Ureter (tissue), 1 donor: ENCODE measurements around the gene KLHDC3. TPM values are rescaled to one million over a fixed set of nuclear protein-coding genes. Genes with fewer than 3 reads are reported as not detected.
"Not testable (repeated sequence)": the region's sequence is repeated elsewhere in the genome, so short reads cannot be mapped to it uniquely, and the experiment has no call there.

Source experiments
- DNase-seq: peaks from one replicate; pipeline ENCODE4 v3.0.0-alpha.2; 2020; ENCODE audit warnings: low spot score
- total RNA-seq: library from RNA; stranded (reverse); gene quantifications from one replicate; pipeline ENCODE4 v1.2.4, GENCODE V29; 2023
- donor health status: DM: yes; HTN: yes; CAD: no.

Gene KLHDC3
- total RNA-seq, 1 donor from 2014 or later: 40.3 TPM

DNA sequence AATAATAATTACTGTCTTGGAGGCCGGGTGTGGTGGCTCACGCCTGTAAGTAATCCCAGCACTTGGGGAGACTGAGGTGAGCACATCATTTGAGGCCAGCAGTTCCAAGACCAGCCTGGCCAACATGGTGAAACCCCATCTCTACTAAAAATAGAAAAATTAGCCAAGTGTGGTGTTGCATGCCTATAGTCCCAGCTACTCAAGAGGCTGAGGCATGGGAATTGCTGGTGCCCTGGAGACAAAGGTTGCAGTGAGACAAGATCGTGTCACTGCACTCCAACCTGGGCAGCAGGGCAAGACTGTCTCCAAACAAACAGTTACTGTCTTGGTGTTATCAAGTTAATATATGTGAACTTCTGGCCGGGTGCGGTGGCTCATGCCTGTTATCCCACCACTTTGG lies 12.3 kb downstream of the KLHDC3 start:
- no peak for DNase-seq

- DNase-seq: no peak
Observed at GRCh38 chr6:43029120-43029519, 15.1 kb downstream of the KLHDC3 start.

DNA sequence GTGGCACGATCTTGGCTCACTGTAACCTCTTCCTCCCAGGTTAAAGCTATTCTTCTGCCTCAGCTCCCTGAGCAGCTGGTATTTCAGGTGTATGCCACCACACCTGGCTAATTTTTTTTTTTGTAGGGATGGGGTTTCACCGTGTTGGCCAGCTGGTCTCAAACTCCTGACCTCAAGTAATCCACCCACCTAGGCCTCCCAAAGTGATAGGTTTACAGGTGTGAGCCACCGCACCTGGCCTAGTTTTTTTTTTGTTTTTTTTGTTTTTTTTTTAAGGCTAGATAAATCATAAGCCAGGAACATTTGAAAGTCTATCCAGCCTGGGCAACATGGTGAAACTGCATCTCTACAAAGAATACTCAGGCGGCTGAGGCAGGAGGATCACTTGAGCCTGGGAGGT lies 18.3 kb downstream of the KLHDC3 start:
- no peak for DNase-seq

DNA sequence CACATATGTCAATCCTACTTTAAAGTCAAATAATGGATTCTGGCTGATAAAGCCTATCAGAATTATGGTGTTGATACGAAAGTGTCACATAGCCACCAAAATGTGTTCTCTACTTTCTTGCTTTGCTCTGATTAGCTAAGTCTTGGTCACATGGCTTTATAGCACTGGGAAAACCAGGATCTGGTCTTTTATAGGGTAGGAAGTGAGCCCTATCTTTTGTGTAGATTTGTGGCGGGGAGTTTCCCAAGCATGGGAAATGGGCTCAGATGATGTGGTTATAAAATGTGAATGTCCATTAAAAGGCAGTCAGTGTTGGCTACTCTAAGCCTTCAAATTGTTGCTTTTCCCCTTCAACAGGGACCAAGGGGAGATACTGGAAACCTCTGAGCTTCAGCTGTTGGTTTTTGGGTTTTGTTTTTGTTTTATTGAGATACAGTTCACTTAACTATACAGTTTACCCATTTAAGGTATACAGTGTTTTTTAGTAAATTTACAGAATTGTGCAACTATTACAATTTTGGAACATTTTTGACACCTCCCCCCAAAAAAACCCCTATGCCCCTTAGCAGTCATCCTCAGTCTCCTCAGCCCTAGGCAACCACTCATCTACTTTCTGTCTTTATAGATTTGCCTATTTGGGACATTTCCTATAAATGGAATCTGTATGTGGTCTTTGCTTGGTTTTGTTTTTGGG lies 19.6 kb downstream of the KLHDC3 start:
- DNase-seq: no peak

- DNase-seq: no peak
Observed at GRCh38 chr6:43034190-43034525, 20.1 kb downstream of the KLHDC3 start.

DNA sequence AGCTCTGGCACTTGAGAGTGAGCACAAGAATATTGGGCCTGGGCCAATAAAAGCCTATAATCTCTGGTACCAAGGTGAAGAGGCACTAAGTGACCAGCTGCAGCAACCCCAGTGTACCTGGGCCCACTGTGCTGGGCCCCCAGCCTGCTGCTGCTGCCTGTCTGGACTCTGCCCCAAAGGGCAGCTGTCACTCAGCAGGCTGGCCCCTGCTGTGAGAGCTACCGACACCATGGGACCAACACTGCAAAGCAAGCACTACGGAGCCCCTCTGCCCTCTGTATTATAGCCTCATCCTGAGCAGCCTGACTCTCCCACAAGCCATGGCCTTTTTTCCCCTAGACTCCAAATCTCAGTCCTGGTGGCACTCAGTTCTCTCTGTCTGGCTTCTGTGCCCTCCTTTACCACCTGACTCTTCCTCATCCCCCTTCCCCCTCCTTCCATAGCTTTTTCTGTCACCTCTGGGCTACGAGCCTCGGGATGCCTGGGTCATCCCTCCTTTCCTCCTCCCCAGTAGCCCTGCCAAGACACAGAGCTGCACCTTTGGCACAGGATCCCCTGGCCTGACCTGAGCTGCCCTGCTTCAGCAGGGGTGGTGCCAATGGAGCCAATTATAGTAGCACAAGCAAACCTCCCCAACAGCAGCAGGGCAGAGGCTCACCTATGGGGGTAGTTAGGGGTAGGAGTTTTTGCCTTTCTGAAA lies 21.6 kb downstream of the KLHDC3 start:
- no peak for DNase-seq

DNA sequence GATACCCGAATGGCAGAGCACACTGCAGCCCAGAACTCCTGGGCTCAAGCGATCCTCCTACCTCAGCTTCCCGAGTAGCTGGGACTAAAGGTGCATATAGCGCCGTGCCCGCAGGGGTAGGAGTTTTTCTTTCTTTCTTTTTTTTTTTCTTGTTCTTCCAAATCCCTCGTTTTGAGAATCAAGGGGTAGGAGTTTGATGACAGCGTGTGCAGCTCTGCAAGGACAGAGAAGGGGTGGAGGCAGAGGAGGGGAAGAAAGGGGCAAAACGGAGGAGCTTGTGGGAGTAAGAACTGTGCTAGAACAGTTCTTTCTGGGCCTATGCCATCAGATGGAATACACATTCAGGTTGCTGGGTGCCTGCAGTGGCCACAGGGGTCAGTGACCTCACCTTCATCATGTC lies 22.7 kb downstream of the KLHDC3 start:
- DNase-seq: no peak

DNA sequence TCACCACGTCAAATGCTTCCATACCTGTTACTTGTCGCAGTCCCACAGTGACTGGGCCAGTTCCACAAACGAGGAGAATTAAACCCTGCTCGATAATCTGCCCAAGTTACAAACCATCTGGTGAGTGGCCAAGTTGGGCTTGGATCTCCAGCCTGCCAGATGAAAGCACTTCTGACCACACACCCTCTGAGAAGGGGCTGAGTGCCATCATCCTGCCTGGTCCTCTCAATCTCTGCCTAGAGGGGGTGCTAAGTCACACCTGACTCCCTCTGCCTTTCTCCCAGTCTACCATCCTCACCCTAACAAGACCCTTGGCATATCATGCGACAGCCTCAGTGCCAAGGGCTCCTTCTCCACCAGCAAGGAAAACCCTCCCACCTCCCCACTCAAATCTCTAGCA lies 23.1 kb downstream of the KLHDC3 start:
- no peak for DNase-seq

GRCh38 chr6:43037706-43038105 lies 23.7 kb downstream of the KLHDC3 start:
- no peak for DNase-seq

GRCh38 chr6:43038727-43039126 lies 24.7 kb downstream of the KLHDC3 start:
- no peak for DNase-seq

DNA sequence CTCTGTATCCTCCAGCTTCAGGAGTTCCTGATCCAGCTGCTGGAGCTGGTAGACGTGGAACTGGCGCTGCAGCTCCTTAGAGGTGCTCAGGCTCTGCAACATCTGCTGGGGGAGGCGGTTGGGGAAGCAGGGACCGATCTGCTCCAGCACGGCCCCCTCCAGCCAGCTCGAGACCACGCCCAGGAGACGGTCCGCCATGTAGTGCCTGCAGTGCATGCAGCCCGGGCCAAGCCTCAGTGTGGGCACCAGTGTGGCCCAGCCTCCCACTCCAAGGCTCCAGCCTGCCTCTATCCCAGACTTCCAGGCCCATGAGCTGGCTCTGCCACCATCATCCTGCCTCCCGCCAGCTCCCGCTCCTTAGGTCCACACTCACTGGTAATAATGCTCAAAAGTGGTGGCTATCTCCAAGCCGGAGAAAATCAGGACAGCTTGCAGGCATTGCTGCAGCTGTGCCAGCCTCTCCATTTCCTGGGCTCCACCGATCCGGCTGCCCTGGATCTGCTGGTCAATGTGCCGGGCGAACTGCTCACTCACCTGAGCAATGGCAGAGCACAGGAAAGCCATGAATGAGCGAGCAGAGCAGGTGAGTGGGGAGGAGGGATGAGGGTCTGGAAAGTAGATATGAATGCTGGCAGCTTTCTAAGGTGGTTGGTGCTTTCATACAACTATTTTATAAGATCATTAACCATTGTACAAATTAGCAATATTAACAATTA lies 26.7 kb downstream of the KLHDC3 start:
- DNase-seq: no peak

DNA sequence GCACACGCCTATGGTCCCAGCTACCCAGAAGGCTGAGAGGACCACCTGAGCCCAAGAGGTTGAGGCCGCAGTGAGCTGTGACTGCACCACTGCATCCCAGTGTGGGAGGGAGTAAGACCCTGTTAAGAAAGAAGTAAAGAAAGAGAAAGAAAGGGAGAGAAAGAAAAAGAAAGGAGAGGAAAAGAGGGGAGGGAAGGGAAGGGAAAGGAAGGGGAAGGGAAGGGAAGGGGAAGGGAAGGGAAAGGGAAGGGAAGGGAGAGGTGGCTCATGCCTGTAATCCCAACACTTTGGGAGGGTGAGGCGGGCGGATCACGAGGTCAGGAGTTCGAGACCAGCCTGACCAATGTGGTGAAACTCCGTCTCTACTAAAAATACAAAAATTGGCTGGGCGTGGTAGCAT lies 27.4 kb downstream of the KLHDC3 start:
- not testable (repeated sequence) for DNase-seq

- no peak for DNase-seq
Observed at GRCh38 chr6:43043310-43043709, 29.3 kb downstream of the KLHDC3 start.

DNA sequence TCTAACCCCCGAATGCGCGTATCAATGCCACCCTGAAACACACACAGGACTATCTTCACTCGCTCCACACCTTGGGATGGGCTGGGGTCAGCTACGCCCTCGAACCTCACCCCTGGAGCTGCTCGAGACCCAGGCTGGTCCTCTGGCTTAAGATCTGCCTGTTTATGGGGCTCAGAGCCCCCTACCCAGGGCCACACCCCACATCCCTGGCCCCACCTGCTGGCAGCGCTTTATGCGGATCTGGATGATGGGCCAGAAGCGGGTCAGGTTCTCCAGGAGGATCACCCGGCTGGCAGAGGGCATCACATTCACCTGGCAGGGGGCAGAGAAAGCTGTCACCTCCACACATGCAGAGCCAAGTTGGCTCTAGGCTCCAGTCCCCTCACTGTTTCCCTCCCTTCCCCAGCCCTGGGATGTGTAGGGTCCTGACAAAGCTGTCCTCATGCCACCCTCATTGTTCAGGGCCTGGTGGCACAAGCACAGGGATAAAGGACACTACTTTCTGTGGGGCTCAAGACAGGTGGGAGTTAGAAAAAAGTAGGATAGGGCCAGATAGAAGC lies 31.4 kb downstream of the KLHDC3 start:
- DNase-seq: no peak

GRCh38 chr6:43047998-43048397 lies 33.9 kb downstream of the KLHDC3 start:
- DNase-seq: no peak

- no peak for DNase-seq
Observed at GRCh38 chr6:43050981-43051380, 36.9 kb downstream of the KLHDC3 start.

DNA sequence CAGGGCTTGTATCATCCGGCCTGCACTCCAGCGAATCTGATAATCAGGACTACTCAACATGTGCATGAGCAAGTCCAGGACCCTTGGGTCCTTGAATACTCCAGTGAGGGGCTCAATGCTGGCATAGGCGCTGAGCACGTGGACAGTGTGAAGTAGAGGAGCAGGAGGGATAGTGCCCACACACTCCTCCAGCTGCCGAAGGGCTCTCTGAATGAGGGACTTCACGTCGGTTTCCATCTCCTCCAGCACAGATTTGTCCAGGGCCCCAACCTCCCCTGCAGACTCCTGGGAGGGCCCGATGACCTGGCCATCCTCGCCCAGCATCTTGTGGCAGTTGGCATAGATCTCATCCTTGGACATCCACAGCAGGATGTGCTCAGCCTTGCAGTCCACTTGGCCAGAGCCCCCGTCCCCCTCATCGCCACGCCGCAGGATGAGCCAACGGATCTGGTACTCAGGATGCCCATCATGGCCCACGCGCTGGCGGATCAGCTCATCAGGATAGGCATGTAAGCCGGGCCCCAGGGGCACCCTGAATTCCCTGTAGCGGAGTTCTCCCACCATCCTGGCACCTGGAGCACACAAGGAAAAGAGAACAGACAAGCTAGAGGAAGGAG lies 38.3 kb downstream of the KLHDC3 start:
- DNase-seq: no peak

- peak; percentile 55 for DNase-seq
Observed at GRCh38 chr6:43052842-43053544, 38.9 kb downstream of the KLHDC3 start.

GRCh38 chr6:43053545-43054205 lies 39.6 kb downstream of the KLHDC3 start, which contains the start of gene CUL7:
TSS of gene CUL7 (minus strand) at chr6:43053851. CDS start at chr6:43052788, 1,063 bp downstream.
- peak; percentile 94 for DNase-seq

GRCh38 chr6:43054206-43054943 lies 40.3 kb downstream of the KLHDC3 start:
- no peak for DNase-seq
